Measurements from ENCODE around the gene FBXO30.
A peak's percentile ranks its signal among the peaks of the same experiment; 100 is the strongest.

The FBXO30 gene

DNA sequence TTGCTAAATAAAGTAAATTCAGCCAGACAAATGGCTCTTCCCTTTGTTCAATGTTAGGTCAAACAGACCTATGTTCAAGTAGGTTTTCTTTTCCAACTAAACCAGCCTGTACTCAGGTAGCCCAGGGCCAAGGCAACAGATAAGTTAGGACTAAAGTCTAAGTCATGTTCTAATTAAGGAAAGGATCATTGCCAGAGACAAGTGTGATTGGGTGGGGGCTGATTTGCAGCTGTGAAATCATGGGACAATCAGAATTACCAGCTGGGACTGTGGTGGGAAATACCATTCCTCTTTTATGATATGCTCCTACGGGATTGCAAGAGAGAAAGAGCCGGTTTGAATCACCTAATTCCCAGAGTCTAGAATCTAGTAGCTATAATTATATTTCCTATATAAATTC, 4.2 kb upstream of the FBXO30 start:
- ATAC-seq: no peak

DNA sequence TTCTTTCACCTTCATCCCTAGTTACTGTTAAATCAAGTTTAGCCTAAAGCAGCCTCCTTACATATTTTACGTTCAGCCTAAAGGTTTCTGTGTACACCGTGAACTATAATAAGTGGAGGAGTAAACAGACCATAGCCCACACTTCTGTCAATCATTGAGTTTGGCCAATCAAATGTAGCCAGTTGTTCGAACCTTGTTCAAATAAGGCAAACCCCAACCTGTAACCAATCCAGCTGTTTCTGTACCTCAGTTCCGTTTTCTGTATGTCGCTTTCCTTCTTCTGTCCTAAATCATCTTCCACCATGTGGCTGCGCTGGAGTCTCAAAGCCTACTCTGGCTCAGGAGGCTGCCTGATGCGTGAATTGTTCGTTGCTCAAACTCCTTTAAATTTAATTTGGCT, 1.8 kb upstream of the FBXO30 start:
- ATAC-seq: no peak

DNA sequence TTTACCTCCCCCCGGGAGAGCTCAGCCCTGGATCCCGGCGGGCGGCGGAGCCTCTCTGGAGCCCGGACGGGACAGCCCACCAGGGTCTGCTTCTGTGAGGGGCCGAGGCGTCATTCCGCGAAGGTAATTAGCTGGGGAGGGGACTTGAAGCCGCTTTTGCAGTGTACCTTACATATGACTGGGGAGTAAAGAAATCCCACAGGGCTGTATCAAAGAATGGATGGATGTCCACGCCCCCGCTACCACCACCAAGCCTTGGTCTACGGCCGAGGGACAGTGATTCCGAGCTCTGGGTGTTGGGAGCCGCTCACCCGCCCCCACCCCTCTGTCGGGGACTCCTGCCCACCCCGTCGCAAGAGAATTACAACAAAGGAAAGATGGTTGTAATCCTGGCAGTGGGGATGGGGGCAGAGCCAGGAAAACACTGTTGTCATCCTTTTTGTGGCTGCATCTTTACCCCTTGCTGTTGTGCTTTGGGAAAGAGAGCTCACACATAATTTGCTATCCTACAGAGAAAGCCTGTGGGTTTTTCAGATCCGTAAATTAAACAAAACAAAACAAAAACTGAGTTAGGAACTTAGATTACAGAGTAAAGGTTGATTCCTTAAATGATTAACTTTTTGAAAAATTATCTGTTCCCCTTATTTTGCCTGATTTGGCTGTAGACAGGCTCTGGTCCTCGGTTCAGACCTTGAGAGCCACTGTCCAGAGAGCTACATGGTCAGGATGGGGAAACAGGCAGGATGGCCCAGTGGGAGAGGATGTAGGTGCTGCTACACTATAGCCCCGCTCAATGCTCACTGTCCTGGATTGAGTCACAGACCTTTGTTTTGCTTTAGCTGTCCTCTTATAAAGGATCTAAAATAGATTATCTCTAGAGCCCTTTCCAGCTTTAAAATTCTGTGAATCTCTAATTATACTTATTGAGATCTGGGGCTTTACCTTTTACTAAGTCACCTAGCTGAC, 997 bp upstream of the FBXO30 start:
- peak in 1 of 2 donors; percentile 14 for ATAC-seq

DNA sequence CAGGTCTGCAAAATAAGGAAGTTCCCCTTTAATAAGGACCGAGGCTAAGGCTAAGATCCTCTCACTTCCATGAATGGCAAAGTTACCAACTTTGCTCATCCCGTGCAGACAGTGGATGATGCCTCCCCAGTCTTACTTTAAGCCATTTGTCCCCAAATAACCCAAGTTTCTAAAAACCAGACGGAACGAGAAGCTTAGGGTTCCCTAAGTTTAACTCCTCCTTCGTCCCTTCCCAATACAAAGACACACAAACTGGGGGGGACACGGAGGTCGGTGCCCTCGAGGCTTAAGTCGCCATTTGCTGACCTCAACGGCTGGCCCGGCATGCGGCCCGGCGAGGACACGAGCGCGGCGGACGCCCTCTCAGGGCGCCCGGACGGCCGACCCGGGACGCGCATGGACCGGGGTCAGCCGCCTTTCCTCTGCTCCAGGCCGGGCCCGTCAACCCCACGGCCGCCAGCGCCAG, 527 bp downstream of the FBXO30 start:
- ATAC-seq: peak; percentile 1 to 17

DNA sequence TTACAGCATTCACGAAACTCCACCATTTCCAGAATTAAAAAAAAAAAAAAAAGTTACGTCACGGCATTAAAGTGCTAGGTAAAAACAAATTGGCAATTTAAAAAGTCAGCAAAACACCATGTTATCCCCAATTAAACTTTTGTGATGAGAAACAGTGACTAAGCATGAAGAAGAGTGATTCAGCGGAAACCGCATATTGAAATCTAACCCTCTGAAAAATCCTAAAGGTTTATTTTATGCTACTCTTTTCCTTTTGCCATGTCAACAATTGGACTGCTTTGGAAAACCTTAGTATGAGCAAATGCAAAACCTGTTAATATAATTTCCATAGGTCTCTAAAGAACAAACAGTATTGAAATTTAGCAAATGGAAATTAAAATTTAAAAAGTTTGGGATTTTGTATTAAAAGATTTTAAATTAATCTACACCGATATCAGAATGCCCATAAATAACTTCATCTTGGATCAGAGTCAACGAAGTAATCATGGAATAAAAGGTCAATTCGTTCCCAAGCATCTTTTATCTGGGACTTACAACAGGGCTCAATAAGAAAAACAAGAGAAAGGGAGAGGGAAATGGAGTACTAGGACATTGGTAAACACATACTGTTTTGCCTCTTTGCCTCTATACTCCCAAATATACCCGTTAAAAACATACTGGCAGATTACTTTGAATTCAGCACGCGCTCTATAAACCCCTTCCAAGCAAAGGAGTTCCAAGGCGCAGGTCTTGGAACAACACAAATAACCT, 1.1 kb downstream of the FBXO30 start:
- no peak for ATAC-seq

DNA sequence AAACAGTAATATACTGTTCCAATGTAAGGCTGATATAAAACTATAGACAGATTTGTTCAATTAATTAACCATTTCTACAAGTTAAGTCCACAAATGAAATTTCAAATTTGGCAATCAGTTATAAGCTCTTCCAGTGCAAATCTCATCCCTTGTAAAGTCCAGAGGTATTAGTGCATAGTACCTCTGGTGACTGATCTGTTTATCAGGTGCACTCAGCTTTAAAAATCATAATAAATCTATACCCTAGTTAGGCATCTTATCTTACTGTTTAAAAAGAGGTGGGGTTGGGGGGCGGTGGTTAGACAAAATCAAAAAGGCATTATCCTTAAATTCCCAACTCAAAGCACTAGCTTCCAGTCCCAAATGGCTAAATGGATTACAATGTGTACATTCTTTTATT, 2.9 kb downstream of the FBXO30 start:
- ATAC-seq: no peak

DNA sequence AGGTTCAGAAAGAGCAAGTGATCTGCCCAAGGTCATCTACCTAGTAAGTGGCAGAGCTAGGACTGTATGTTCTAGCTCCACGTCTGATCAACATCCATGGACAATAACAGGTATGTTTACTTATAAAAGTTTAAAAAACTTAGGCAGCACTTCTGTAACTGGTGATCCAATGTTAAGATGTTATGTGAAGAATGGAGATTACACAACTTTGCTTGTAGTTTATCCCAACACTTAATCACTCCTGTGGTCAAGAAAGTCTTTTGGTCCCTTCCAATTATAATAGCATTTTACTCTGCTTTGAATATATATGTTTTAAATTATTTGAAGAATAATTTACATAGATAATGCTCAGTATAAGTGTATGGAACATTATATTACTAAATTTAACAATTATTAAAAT, 4.8 kb downstream of the FBXO30 start:
- no peak for ATAC-seq

DNA sequence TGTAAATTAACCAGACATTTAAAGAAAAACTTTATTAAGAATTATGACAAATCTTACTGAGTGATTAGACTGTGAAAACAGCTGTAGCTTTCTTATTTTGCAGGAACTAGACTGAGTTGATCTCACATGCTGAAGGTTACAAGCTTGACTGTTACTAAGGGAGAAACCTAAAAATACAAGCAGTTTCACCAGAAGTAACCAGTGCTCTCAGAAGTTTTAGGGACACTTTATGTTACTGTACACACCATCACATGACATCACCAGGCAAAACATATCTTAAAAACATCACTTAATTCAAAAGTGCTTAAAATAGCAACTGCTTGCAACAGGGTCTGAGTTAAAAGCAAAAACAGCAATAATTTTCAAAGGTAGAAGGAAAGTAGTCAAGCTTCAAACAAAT, 5.4 kb downstream of the FBXO30 start:
- peak in 1 of 2 donors; percentile 55 for ATAC-seq

DNA sequence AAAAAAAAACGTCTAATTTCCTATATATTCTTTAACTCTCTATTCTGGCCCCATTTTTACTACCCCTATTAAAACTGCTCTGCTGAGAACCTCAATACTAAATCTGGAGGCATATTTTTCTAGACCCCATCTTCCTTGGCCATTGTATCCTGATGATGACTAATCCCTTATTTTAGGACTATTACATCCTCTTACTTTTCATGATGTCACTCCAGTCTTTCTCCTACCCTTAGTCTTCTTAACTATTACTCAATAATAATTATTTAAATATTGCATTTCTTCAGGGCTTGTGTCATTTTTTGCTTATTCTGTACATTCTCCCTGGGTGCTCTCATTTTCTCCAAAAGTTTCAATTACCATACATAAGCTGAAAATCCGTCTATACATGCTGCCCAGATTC, 6.4 kb downstream of the FBXO30 start:
- ATAC-seq: no peak

DNA sequence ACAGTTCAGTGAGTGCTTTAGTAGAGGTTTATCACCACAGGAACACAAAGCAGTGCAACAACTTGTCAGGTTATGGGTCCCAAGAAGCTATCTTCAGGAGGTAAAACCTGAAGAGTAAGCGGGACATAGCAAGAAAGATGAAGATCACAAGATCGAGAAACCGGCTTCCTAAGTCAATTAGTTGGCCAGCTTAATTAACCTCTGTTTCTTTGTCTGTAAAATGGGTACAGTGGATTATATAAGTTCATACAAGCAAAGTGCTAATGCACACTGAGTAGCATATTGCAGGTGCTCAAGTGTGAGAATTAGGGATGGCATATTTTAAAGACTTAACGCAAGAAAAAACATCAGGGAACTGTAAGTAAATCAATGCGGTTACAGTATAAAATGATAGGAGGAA, 12.5 kb downstream of the FBXO30 start:
- no peak for ATAC-seq

DNA sequence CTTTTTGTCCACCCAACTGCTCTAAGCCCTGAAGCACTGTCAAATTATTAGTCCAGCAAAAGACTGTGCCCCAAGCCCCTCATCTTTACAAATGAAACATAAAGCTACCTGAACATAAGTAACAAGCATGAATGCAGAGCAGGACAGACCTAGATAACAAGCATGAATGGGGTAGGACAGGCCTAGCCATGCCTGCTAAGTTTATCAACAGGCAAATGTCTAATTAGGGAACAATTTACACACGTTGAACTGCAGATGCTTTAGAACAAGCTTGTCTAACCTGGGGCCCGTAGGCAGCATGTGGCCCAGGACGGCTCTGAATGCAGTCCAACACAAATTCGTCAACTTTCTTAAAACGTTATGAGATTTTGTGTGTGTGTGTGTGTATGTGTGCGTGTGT, 13.6 kb downstream of the FBXO30 start:
- ATAC-seq: no peak

DNA sequence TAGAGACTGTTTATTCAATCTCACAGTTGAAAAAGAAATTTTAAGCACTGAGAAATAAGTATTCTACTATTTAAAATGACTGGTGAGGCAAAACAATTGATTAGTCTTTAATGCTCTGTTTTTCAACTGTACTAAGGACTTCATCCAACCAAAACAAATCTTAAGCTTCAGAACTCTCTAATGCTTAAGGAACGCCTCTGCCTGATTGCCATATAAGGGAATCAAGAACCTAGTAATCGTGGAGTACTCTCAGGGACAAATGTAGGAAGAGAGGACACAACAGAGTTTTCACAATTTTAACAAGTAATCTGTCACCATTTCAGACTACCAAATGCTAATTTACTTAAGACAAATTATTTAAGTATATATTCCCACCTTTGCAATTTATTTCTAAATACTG, 16.1 kb downstream of the FBXO30 start:
- ATAC-seq: no peak

DNA sequence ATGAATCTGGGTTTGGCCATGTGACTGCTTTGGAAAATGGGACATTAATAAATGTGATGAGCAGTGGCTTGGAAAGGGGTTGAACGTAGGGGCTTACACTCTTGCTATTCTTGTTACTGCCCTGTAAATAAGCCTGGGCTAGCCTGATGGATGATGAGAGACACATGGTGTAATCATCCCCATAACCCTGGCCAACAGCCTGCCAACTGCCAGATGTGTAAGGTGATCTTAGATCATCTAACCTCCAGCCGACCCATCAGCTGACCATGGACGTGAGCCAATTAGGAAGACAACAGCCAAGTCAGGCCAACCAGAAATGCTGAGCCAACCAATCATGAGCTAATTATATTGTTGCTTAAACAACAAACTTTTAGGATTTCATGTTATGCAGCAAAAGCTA, 25.2 kb downstream of the FBXO30 start:
- ATAC-seq: no peak

DNA sequence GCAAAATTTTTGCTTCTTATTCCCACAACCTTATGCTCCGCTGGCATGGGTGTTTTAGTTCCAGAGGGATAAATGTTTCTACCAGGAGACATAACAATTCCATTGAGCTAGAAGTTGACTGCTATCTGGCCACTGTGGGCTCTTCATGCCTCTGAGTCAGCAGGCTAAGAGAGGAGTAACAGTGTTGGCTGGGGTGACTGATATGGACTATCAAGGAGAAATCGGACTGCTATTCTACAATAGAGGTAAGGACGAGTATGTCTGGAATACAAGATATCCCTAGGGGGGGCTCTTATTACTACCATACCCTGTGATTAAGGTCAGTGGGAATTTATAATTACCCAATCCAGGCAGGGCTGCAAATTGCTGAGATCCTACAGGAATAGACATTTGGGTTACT, 26.9 kb downstream of the FBXO30 start:
- ATAC-seq: no peak

DNA sequence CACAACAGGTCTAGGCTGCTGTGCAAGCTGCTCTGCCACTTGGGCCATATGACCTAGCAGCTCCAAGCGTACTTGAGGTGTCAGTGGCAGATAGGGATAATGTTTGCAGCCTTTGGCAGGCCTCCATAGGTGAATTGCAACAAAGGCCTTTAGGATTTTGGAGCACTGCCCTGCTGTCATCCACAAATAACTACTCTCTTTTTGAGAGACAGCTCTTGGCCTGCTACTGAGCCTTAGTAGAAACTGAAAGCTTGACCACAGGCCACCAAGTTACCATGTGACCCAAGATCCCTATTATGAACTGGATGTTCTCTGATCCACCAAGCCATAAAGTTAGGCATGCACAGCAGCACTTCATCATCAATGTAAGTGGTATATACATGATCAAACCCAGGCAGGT, 29.9 kb downstream of the FBXO30 start:
- ATAC-seq: no peak

DNA sequence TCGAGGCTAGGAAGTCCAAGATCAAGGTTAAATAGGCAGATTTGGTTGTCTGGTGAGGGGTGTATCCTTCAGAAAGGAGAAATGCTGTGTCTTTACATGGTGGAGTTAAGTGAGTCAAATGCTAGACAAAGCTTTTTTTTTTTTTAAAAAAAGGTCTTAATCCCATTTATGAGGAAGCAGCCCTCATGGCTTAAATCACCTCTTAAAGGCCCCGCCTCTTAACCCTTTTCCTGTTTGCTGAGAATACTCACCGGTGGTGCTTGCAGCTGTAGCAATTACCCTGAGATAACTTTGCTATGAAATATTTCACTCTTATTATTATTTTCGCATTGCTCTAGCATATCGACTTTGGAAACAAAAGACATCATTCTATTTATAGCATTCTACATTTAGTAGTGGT, 30.8 kb downstream of the FBXO30 start:
- ATAC-seq: no peak

DNA sequence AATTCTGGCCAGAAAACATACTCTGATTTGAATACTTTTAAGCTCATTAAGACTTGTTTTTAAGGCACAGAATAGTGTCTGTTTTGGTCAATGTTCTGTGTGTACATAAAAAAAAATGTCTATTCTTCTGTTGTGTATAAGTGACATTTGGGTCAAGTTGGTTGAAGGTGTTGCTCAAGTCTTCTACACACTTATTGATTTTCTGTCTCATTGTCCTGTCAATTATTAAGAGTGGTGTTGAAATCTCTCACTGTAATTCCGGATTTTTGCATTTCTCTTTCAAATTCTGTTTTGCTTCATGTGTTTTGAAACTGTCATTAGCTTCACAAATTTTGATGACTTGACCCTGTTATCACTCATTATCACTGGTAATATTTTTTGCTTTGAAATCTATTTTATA, 41.7 kb downstream of the FBXO30 start:
- no peak for ATAC-seq

DNA sequence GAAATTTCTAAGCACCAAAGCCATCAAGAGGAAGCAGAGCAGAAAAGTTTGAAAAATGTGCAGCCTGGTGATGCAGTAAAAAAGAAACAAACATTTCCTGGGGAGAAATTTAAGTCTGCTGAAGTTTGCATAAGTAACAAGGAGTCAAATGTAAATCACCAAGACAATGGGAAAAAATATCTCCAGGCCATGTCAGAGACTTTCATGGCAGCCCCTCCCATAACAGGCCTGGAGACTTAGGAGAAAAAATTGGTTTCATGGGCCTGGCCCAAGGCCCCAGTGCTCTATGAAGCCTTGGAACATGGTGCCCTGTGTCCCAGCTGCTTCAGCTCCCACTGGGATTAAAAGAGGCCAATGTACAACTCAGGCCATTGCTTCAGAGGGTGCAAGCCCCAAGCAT, 49.1 kb downstream of the FBXO30 start:
- no peak for ATAC-seq

DNA sequence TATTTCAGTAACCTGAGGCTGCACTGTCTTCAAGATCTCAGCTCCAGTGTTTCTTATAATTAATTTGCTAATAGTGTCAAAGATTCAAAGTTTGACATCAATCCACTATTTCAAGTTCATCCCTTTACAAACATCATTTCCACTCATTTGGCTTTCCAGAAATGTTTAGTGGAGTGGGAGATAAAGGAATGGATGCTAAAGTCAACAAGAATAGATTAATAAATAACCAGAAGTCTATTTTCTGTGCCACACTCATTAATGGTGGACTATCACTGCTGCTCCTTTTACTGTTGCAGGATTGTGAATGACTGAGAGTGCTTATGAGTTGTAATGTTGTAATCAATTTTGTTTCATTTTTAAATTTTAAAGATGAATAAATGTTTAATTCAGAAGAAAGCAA, 50.9 kb downstream of the FBXO30 start:
- ATAC-seq: no peak

DNA sequence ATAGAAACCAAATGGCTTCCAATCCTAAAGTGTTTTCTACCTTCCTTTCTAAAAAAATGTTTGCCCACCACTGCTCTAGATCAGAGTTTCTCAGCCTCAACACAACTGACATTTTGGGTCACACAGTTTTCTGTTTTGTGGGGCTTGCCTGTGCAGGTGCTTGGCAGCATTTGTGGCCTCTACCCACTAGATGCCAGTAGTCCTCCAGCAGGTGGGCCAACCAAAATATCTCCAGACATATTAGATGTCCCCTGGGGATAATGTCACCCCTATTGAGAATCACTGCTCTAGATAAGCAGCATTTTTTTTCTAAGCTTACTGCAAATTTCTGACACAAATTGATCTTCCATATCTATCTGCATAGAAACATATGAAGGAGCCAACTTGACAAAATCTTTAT, 53.0 kb downstream of the FBXO30 start:
- ATAC-seq: no peak

DNA sequence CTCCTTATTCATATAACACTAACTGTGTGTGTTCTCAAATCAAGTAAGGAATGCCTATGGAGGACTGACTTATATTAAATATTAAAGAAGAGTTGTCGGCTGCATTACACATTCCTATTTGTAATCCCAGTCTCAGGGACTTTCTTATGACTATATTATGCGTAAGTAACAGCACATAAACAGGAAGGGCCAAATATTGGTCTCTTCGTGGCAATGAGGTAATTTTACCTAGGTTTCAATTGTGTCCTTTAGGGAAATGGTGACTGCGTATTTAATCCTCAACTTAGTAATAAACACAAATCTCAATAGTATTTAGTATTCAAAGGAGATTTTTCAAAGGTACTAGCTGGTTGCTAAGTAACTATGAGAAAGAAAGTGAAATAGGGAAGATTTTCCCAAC, 56.5 kb downstream of the FBXO30 start:
- no peak for ATAC-seq

DNA sequence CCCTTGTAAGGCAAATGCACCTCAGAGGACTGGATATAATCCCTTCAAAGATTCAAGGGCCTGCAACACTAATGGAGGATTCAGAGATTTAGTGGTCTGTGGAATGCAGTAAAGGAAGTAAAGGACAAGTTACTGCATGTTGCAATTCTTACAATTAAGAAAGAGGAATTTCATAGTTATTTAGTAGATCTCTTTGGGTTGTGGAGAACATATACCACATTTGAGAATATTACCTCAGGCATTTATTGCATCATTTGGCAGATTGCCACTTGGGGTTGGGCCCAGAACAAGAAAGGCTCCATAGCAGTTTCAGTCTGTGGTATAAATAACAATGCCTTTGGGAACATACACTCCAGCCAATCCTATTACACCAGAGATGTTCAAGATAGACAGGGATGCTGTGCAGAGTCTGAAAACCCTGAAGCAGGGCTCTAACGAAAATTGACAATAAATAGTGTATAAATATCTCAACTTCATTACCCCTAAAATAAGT, 58.4 kb downstream of the FBXO30 start:
- no peak for ATAC-seq

DNA sequence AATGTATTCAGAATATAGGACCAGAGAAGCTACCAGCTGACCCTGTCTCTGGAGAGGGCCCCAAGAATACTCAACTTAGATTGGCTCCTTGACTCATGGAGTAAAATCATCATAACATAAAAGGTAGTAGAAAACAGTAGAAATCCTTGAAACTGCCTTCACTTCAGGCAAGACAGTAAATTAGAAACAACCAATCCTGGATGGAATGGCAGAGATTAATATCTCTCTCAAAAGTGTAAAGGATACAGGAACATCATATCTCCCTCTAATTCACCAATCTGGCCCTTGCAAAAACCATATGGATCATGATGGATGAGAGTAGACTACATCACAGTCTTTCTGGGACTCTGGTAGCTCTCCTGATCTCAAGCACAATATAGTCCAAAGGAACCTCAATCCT, 58.9 kb downstream of the FBXO30 start:
- ATAC-seq: no peak

DNA sequence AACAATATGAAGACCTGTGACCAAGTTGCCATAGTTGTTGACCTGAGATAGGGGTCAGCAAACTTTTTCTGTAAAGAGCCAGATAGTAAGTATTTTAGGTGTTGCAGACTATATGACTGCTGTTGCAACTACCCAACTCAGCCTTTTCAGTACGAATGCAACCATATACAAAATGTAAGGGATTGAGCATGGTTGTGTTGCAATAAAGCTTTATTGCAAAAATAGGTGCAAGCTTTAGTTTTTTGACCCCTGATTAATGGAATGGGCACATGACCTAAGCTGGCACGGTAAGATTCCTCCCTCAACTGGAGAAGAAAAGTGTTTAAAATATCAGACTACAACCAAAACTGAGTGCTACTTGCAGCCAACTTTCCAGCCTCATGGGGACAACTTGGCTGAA, 62.0 kb downstream of the FBXO30 start:
- no peak for ATAC-seq

Measured in activated CD4-positive, CD25-positive, alpha-beta regulatory T cell treated with anti-CD3 and anti-CD28 coated beads, Interleukin-2, amount 50 U/mL, for 24 hours (primary cell).